Measurements from ENCODE around the gene DEFB131B.
"Not testable (repeated sequence)": the region's sequence is repeated elsewhere in the genome, so short reads cannot be mapped to it uniquely, and the experiment has no call there.

The DEFB131B gene, protein sequence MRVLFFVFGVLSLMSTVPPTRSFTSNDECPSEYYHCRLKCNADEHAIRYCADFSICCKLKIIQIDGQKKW

DNA sequence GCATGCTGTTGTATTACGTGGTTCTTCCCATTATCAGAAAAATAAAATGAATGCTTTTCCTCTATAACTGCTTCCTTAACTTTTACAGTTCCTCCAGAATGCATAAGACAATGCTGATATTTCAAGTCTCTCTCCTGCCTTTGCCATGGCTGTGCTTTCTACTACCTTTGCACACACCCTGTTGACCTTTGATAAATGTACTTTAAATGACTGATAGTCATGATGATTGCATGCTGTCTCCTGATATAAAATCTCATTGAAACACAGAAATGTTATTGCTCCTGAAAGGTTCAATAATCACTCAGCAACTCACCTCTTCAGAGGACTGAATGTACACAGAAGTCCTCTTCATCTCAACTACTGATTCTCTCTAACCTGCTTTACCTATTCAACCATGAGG lies at the start of gene DEFB131B:
Gene DEFB131B (plus strand): TSS at position 395 of the 400 bp plus-strand sequence. CDS start 0 bp downstream, at position 395.
- not testable (repeated sequence) for DNase-seq

DNA sequence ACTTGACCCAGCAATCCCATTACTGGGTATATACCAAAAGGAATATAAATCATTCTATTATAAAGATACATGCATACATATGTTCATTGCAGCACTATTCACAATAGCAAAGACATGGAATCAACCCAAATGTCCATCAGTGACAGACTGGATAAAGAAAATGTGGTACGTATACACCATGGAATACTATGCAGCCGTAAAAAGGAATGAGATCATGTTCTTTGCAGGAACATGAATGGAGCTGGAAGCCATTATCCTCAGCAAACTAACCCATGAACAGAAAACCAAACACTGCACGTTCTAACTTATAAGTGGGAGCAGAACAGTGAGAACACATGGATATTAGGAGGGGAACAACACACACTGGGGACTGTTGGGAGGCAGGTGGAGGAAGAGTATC lies 49.0 kb upstream of the DEFB131B start:
- not testable (repeated sequence) for DNase-seq

DNA sequence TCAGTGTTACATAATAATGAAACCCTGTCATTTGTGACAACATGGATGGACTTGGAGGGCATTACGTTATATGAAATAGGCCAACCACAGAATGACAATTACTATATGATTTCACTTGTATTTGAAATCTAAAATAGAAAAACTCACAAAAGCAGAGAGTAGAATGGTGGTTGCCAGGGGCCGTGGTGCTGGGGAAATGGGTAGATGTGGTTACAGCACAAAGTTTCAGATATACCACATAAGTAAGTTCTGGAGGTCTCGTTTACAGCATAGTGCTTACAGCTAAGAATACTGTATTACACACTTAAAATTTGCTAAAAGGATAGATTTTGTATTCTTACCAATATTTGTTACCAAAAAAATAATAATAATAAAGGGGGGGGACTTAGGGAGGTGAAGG lies 48.6 kb upstream of the DEFB131B start:
- DNase-seq = not testable (repeated sequence)

DNA sequence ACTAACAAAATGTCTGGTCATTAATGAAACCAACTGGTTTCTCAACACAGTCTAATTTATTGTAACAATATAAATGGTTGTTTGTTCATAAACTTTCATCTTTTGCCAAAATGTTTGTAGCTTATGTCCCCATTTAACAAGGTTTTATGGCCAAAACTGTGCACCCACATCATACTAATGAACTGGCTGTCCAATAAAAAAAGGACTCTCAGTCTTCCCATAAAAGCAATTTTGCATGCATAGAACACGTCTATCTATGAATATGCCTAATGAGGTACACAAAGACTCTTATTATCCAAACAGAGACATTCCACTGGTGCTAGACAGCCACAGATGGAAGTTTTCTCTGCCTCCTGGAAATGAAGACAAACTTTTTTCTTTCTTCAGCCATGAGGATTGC lies 45.4 kb upstream of the DEFB131B start, which contains the start of gene DEFB108B:
Gene DEFB108B (plus strand): TSS at position 390 of the 400 bp plus-strand sequence. CDS start 0 bp downstream, at position 390.
- DNase-seq = not testable (repeated sequence)

DNA sequence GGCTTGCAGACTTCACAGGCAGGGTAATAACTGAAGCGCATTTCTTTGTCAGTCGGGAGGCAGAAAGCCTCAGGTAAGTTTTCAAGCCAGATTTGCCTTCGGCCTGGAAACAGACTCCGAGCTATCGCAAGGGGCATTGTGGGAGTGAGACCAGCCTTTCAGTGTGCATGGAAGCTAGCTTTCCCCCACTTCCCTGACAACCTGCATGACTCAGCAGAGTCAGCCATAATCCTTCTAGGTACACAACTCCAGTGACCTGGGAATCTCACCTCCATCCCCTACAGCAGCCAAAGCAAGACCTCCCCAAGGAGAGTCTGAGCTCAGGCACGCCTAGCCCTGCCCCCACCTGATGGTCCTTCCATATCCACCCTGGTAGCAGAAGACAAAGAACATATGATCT lies 35.5 kb upstream of the DEFB131B start:
- not testable (repeated sequence) for DNase-seq

DNA sequence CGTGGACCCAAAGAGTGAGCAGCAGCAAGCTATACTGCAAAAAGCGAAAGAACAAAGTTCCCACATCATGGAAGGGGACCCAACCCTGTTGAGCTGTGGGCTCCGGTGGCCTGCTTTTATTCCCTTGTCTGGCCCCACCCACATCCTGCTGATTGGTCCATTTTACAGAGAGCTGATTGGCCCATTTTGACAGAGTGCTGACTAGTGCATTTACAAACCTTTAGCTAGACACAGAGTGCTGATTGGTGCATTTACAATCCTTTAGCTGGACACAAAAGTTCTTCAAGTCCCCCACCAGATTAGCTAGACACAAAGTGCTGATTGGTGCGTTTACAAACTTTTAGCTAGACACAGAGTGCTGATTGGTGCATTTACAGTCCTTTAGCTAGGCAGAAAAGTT lies 34.9 kb upstream of the DEFB131B start:
- DNase-seq = not testable (repeated sequence)

DNA sequence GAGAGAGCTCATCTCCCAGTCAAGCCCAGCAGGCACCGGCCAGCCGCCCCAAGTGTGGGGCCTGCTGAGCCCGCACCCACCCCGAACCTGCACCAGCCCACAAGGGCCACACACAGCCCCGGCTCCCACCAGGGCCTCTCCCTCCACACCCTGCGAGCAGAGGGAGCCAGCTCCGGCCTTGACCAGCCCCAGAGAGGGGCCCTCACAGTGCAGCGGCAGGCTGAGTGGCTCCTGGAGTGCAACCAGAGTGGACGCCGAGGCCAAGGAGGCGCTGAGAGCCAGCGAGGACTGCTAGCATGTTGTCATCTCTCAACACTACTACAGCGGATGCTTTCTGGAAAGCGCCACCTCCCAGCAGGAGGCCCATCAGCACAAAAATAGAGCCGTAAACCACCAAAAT lies 34.4 kb upstream of the DEFB131B start:
- no peak for DNase-seq

DNA sequence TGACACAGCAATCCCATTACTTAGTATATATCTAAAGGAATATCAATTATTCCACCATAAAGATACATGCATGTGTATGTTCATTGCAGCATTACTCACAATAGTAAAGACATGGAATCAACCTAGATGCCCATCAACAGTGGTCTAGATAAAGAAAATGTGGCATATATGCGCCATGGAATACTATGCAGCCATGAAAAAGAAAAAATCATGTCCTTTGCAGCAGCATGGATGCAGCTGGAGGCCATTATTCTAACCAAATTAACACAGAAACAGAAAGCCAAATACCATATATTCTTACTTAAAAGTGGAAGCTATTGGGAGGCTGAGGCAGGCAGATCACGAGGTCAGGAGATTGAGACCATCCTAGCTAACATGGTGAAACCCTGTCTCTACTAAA lies 24.4 kb upstream of the DEFB131B start:
- not testable (repeated sequence) for DNase-seq

DNA sequence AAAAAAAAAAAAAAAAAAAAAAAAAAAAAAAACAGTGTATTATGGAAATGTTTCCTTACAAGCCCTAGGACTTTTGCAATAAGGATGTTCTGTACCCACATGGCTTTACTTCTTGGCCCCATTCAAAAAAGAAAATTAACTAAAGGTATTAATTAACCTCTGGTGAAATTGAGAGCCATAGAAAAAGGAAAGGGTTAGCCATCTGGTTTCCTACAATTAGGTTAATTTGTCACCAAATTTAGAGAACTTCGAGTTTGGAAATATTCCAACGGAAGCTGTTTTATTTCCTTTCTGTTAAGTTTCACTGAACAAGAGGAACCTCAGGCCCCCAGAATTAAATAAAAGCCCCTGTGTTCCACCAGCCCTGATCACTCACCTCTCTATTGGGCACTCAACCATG lies 22.4 kb upstream of the DEFB131B start:
- DNase-seq = not testable (repeated sequence)

DNA sequence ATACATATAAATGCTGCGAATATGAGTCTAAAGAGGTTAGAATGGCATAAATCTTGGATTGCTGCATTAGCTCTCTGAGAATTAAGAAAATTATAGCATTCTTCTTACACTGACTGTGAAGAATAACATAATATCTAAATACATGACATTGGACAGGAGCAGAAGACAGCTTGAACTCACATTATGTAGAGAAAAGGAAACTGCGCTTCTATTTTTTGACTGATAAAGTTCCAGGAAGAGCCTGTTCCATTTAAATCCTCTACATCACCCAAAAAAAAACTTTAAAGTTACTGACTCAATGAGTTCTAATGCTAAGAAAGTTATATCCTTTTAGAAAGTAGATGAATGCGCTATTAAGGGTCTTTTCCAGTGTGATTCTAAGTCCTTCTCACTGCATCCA lies 17.4 kb upstream of the DEFB131B start:
- DNase-seq = not testable (repeated sequence)

DNA sequence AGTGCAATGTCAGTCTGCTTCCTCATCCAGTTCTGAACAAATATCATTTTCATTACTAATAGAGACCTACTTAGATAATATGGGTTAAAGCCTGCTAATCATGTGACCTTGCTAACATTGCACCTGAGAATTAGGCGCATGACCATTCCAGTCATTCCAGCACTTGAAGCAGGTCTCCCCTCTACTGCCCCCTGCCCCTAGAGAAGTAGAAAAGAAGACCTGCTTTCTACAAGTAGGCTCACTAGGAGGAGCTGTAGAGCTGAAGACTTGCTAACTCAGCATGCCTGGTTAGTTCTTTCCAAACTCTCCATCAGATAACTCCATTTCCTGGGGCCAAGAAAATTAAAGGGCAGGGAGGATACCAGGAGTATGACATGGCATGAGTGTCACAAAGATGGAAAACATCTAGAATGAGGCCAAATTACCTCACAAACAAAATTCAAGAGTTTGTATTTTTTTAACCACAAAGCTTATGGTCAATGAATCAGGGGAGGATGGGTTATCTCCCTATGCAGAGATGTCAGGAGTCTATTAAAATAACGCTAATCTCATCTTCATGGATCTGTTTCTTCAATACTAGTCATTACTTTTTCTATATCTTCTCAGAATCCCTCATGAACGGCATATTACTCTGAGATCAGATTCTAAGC lies 14.2 kb upstream of the DEFB131B start:
- DNase-seq = peak; percentile 11

DNA sequence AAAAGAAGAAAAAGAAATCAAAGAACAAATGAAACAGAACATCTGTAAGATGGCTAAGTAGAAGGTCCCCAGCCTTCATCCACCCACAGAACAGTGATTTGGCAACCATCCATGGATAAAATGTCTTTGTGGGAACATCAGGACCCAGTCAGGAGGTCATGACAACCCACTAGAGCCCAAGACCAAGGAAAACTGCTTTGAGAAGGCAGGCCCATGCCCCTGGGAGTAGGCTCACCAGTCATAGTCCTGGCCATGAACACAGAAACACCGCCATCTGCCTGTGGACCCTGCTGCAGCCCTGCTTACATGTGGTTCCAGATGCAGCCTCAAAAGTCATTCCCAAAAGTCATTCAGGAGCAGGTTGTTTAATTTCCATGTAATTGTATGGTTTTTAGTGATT lies 11.0 kb upstream of the DEFB131B start:
- not testable (repeated sequence) for DNase-seq

DNA sequence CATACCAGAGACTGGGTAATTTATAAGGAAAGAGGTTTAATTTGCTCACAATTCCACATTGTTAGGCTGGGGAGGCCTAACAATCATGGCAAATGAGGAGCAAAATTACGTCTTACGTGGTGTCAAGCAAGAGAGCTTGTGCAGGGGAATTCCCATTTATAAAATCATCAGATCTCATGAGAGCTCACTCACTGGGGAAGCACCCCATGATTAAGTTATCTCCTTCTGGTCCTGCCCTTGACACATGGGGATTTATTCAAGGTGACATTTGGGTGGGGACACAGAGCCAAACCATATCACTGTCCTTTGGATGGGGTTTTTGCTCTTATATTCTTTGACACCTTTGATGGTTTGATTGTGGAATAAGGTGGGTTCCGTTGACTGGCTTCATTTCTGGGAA lies 8.3 kb upstream of the DEFB131B start:
- DNase-seq = not testable (repeated sequence)

DNA sequence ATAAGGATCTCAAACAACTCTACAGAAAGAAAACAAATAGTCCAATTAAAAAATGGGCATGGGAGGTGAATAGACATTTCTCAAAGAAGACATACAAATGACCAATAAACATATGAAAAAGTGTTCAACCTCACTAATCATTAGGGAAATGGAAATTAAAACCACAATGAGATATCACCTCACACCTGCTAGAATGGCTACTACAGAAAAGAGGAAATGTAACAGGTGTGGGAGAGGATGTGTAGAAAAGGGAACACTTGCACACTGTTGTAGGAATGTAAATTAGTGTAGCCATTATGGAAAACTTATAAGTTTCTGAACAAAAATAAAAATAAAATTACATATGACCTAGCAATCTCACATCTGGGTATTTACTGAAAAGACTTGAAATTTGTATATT lies 7.6 kb upstream of the DEFB131B start:
- DNase-seq = not testable (repeated sequence)

DNA sequence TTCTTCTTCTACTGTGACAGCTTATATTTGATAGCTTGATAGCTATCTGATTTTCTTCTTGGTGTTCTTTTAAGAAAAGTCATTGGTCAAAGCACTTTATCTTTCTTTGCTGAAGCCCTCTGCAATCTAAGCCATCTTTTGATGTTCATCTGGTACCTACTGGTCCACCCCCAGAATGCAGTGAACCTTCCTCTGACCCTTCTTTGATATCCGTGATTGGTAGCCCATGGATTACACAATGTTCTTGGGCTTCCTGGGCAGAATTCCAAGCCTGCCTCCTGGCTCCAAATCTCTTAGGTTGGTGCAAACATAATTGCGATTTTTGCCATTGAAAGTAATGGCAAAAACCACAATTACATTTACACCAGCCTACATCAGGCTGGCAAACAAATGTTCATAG lies 2.0 kb upstream of the DEFB131B start:
- DNase-seq = not testable (repeated sequence)

DNA sequence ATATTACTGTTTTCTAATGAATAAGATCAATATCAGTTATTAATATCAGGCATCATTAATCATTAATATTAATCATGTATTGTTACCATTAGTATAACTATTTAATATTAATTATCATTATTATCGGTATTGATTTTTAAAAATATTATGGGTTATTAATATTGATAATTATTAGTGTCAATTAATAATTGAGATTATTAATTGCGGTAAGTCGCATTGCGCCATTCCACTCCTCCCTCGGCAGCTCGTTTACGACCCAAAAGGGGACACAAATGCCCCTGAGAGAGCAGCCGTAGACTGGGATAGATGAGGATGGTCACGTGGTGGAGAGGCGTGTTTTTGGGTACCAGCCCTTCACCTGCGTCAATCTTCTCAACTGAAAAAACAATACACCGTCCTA lies 7.6 kb downstream of the DEFB131B start:
- not testable (repeated sequence) for DNase-seq

DNA sequence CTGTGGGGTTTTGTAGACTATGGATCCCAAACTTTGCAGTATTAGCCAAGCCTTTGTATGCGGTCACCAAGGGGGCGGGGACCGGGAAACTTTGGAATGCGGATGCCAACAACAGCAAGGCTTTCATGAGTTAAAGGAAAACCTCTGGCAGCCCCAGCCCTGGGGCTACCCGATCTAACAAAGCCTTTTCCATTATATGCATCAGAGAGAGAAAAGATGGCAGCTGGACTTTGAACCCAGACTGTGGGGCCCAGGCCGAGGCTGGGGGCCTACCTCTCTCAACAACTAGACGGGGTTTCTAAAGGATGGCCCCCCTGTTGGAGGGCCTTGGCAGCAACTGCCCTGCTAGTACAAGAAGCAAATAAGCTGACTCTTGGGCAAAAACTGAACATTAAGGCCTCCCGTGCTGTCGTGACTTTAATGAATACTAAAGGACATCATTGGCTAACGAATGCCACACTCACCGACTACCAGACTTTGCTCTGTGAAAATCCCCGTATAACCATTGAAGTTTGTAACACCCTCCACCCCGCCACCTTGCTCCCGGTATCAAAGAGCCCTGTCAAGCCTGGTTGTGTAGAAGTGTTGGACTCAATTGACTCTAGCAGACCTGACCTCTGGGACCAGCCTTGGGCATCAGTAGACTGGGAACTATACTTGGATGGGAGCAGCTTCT lies 10.2 kb downstream of the DEFB131B start:
- DNase-seq = not testable (repeated sequence)

DNA sequence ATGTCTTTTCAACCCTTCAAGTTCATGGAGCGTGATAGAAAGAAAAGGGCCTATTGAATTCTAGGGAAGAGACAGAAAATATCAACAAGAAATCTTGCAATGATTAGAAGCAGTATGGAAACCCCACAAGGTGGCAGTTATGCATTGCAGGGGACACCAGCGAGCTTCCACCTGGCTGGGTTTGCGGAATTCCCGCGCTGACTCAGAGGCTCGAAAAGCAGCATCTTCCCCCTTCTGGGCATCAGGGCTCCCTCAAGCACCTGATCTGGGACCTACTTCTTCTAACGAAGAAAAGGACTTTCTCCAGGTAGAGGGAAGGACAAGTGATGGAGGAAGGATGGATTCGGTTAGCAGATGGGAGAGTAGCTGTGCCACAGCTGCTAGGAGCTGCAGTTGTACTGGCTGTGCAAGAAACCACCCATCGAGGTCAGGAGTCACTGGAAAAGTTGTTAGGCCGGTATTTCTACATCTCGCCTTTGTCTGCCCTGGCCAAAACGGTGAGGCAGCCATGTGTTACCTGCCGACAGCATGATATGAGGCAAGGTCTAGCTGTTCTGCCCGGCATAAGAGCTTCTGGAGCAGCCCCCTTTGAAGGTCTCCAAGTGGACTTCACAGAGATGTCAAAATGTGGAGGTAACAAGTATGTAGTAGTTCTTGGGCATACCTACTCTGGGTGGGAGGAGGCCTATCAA lies 11.1 kb downstream of the DEFB131B start:
- DNase-seq = not testable (repeated sequence)

DNA sequence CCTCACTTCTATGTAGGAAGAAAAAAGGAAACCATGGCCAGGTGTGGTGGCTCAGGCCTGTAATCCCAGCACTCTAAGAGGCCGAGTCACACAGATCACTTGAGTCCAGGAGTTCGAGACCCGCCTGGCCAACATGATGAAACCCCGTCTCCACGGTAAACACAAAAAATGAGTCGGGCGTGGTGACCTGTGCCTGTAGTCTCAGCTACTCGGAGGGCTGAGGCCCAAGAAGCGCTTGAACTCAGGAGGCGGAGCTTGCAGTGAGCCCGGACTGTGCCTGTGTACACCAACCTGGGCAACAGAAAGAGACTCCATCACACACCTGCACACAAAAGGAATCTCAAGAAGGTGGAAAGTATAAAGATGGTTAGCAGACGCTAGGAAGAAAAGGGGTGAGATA lies 17.7 kb downstream of the DEFB131B start:
- no peak for DNase-seq

DNA sequence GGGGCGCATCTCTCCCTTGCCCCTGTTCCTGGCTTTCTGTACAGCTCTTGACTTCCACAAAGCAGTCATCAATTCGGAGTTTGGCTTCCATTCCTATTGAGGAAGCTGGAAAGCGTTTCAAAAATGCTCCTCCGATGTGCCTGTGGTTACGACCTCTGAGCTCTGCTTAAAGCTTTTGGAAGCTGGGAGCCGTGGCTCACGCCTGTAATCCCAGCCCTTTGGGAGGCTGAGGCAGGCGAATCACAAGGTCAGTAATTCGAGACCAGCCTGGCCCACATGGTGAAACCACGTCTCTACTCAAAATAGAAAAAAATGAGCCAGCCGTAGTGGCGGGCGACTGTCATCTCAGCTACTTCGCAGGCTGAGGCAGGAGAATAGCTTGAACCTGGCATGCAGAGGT lies 22.9 kb downstream of the DEFB131B start:
- not testable (repeated sequence) for DNase-seq

DNA sequence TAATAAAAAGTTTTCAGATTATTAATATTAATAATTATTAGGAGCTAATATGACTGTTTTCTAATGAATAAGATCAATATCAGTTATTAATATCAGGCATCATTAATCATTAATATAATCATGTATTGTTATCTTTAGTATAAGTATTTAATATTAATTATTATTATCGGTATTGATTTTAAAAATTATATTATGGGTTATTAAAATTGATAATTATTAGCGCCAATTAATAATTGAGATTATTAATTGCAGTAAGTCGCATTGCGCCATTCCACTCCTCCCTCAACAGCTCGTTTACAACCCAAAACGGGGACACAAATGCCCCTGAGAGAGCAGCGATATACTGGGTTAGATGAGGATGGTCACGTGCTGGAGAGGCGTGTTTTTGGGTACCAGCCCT lies 30.0 kb downstream of the DEFB131B start:
- DNase-seq = no peak

DNA sequence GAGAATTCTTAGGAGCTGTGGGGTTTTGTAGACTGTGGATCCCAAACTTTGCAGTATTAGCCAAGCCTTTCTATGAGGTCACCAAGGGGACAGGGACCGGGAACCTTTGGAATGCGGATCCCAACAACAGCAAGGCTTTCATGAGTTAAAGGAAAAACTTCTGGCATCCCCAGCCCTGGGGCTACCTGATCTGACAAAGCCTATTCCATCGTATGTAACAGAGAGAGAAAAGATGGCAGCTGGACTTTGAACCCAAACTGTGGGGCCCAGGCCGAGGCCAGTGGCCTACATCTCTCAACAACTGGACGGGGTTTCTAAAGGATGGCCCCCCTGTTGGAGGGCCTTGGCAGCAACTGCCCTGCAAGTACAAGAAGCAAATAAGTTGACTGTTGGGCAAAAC lies 32.5 kb downstream of the DEFB131B start:
- DNase-seq = not testable (repeated sequence)

DNA sequence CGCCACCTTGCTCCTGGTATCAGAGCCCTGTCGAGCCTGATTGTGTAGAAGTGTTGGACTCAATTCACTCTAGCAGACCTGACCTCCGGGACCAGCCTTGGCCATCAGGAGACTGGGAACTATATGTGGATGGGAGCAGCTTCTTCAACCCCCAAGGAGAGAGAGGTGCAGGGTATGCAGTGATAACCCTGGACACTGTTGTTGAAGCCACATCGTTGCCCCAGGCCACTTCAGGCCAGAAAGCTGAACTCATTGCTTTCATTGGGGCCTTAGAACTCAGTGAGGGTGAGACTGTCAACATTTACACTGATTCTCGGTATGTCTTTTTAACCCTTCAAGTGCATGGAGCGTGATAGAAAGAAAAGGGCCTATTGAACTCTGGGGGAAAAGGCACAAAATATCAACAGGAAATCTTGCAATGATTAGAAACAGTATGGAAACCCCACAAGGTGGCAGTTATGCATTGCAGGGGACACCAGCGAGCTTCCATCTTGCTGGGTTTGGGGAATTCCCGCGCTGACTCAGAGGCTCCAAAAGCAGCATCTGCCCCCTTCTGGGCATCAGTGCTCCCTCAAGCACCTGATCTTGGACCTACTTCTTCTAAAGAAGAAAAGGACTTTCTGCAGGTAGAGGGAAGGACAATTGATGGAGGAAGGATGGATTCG lies 33.2 kb downstream of the DEFB131B start:
- not testable (repeated sequence) for DNase-seq

All from DMS79 (cell line).